H4 (cell line): ENCODE results near the gene CFAP77. TPM values are rescaled to one million over a fixed set of nuclear protein-coding genes. Genes with fewer than 3 reads are reported as not detected.
"Not testable (repeated sequence)": the region's sequence is repeated elsewhere in the genome, so short reads cannot be mapped to it uniquely, and the experiment has no call there.

Experiments used
- DNase-seq: peaks from one replicate; pipeline ENCODE4 v3.0.0-alpha.2; 2015; ENCODE audit warnings: low spot score
- total RNA-seq: library from RNA; depleted of rRNA; stranded (reverse); fragments of >200 nt; shearing (Covaris generic); gene quantifications from 2 replicates; pipeline ENCODE4 v1.2.3, GENCODE V29; 2014

The CFAP77 gene
- total RNA-seq, 1 experiment from 2014 or later: not detected

- DNase-seq: no peak
Observed at GRCh38 chr9:132547976-132548730, 138.1 kb downstream of the CFAP77 start.

- no peak for DNase-seq
Observed at GRCh38 chr9:132548751-132549640, 139.0 kb downstream of the CFAP77 start.

- no peak for DNase-seq
Observed at GRCh38 chr9:132551556-132551955, 141.5 kb downstream of the CFAP77 start.

- DNase-seq: no peak
Observed at GRCh38 chr9:132552041-132552440, 142.0 kb downstream of the CFAP77 start.

GRCh38 chr9:132554755-132555154 lies 144.7 kb downstream of the CFAP77 start:
- no peak for DNase-seq

- DNase-seq: no peak
Observed at GRCh38 chr9:132555528-132555927, 145.5 kb downstream of the CFAP77 start.

- DNase-seq: no peak
Observed at GRCh38 chr9:132556235-132556634, 146.2 kb downstream of the CFAP77 start.

GRCh38 chr9:132556714-132557113 lies 146.7 kb downstream of the CFAP77 start:
- no peak for DNase-seq

GRCh38 chr9:132557159-132557558 lies 147.1 kb downstream of the CFAP77 start:
- DNase-seq: no peak

- DNase-seq: no peak
Observed at GRCh38 chr9:132559711-132560110, 149.7 kb downstream of the CFAP77 start.

GRCh38 chr9:132560616-132561202 lies 150.7 kb downstream of the CFAP77 start:
- DNase-seq: no peak

- DNase-seq: no peak
Observed at GRCh38 chr9:132562306-132562573, 152.2 kb downstream of the CFAP77 start.

GRCh38 chr9:132564526-132564925 lies 154.5 kb downstream of the CFAP77 start:
- no peak for DNase-seq

- DNase-seq: not testable (repeated sequence)
Observed at GRCh38 chr9:132568787-132569186, 158.8 kb downstream of the CFAP77 start.

- no peak for DNase-seq
Observed at GRCh38 chr9:132571806-132572600, 162.0 kb downstream of the CFAP77 start.

- no peak for DNase-seq
Observed at GRCh38 chr9:132572921-132573320, 162.9 kb downstream of the CFAP77 start.

GRCh38 chr9:132575005-132575609 lies 165.1 kb downstream of the CFAP77 start:
- peak; percentile 66 for DNase-seq

- no peak for DNase-seq
Observed at GRCh38 chr9:132575811-132576210, 165.8 kb downstream of the CFAP77 start.

GRCh38 chr9:132577119-132577518 lies 167.1 kb downstream of the CFAP77 start:
- no peak for DNase-seq

- DNase-seq: no peak
Observed at GRCh38 chr9:132578367-132578932, 168.4 kb downstream of the CFAP77 start.

- DNase-seq: no peak
Observed at GRCh38 chr9:132579427-132579798, 169.4 kb downstream of the CFAP77 start.
